Measurements from ENCODE around the gene KDM2A. TPM values are rescaled to one million over a fixed set of nuclear protein-coding genes. Genes with fewer than 3 reads are reported as not detected.
A peak's percentile ranks its signal among the peaks of the same experiment; 100 is the strongest.

KDM2A gene
- total RNA-seq, 2 donors from 2014 or later = 96.8 to 105 TPM

GRCh38 chr11:67288452-67289225 is 169.6 kb downstream of the KDM2A start:
- Mint-ChIP-seq H3K4me3 (peak overlapping the region; percentile 85), H3K36me3 (ENCODE audit: low read depth) (peaks cover 91% of the 10 kb centered on the region), H3K4me1 (peaks cover 23% of the 10 kb centered on the region), H3K27me3 (no peaks in the 10 kb centered on the region), H3K27ac (peak overlapping the region; percentile 98), H3K9me3 (no peaks in the 10 kb centered on the region)
- ATAC-seq (replicated peaks) = peak; percentile 77

DNA sequence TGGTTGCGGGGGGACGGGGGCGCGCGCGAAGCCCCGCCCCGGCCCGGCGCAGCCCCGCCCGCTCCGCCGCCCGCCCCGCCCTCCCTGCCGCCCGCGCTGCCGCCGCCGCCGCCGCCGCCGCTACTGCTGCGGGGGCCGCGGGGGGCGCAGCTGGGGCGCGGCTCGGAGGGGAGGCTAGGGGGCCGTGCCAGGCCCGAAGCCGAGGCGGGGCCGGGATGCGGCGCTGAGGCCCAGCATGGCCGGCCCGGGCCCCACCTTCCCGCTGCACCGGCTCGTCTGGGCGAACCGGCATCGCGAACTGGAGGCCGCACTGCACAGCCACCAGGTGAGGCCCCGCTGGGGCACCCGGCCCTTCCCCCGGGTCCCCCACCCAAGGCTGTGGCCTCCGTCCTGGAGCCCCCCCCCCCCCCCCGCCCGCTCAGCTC is 170.2 kb downstream of the KDM2A start, which contains the start of gene ANKRD13D:
ANKRD13D (plus strand) TSS at position 78 of the 425 bp plus-strand sequence; CDS start at position 236, 158 bp downstream.
- Mint-ChIP-seq H3K9me3 (no peaks in the 10 kb centered on the region), H3K4me1 (peaks cover 23% of the 10 kb centered on the region), H3K27me3 (no peaks in the 10 kb centered on the region), H3K4me3 (peak within 1 kb of the TSS; percentile 86), H3K27ac (peak within 1 kb of the TSS; percentile 98), H3K36me3 (ENCODE audit: low read depth) (peaks cover 91% of the 10 kb centered on the region)
- no peak for ATAC-seq (replicated peaks)

- Mint-ChIP-seq H3K9me3 (no peaks in the 10 kb centered on the region), H3K27ac (peak overlapping the region; percentile 93), H3K27me3 (no peaks in the 10 kb centered on the region), H3K36me3 (ENCODE audit: low read depth) (peaks cover 91% of the 10 kb centered on the region), H3K4me1 (peaks cover 23% of the 10 kb centered on the region), H3K4me3 (peak overlapping the region; percentile 86)
- ATAC-seq (replicated peaks) = peak; percentile 1
Measured at GRCh38 chr11:67289651-67290479, 170.8 kb downstream of the KDM2A start.

DNA sequence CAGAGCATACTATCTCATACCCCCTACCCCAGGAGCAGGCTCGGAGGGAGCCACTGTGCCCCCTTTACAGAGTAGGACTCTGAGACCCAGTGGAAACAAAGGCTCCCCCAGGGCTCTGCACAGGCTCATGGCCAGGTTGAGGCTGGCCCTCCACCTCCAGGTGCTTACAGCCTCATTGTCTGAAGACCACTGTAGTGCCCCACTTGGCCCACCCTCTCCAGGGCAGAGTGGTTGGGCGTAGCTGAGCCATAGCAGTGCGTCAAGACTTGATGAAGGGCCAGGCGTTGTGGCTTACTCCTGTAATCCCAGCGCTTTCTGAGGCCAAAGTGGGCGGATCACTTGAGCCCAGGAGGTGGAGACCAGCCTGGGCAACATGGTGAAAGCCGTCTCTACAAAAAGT is 171.7 kb downstream of the KDM2A start:
- no peaks in the 10 kb centered on the region for H3K27me3 Mint-ChIP-seq
- no peak overlapping the region for H3K27ac Mint-ChIP-seq
- peaks cover 91% of the 10 kb centered on the region for H3K36me3 Mint-ChIP-seq (ENCODE audit: low read depth)
- H3K4me1 Mint-ChIP-seq = peaks cover 23% of the 10 kb centered on the region
- no peak for ATAC-seq (replicated peaks)
- H3K9me3 Mint-ChIP-seq = no peaks in the 10 kb centered on the region
- H3K4me3 Mint-ChIP-seq = peak overlapping the region; percentile 86

DNA sequence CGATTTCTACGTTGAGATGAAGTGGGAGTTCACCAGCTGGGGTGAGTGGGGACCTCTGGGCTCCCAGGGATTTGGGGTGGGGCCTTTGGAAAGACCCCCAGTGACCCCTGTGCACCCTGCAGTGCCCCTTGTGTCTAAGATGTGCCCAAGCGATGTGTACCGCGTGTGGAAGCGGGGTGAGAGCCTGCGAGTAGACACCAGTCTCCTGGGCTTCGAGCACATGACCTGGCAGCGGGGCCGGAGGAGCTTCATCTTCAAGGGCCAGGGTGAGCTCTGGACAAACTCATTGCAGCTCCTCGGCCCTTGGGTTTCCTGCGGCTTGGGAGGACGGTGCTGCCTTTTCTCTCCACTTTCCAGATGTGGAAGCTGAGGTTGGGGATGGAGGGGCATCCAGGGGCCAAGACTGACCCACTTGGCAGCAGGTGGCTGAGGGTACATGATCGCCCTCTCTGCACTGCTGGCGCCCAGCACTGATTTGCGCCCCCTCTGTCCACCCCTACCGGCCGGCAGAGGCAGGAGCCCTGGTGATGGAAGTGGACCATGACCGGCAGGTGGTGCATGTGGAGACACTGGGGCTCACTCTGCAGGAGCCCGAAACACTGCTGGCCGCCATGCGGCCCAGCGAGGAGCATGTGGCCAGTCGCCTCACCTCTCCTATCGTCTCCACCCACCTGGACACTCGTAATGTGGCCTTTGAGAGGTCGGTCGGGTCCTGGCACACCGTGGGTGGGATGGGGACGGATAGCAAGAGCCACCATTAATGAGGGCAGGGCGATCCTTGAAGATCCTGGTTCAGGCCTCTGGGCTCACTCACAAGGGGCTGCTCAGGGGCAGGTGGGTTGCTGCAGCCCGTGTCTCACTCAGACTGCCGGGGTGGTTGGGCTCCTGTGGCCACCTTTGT is 172.7 kb downstream of the KDM2A start:
- Mint-ChIP-seq H3K27ac (peak overlapping the region; percentile 86), H3K4me1 (peaks cover 25% of the 10 kb centered on the region), H3K27me3 (no peaks in the 10 kb centered on the region), H3K4me3 (peak overlapping the region; percentile 86), H3K9me3 (no peaks in the 10 kb centered on the region), H3K36me3 (ENCODE audit: low read depth) (peaks cover 92% of the 10 kb centered on the region)
- no peak for ATAC-seq (replicated peaks)

DNA sequence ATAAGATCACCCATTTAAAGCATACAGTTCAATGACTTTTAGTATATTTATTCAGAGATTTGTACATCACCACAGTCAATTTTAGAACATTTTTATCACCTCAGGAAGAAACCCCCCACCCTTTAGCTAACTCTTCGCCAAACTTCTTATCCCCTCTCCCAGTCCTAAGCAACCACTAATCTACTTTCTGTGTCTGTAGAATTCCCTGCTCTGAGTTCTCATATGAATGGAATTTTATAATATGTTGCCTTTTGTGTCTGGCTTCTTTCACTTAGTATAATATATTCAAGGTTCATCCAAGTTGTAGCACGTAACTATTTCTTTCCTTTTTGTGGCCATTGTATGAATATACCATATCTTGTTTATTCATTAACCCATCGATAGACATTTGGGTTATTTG is 173.6 kb downstream of the KDM2A start:
- peaks cover 20% of the 10 kb centered on the region for H3K4me1 Mint-ChIP-seq
- peak overlapping the region; percentile 75 for H3K4me3 Mint-ChIP-seq
- H3K36me3 Mint-ChIP-seq (ENCODE audit: low read depth) = peaks cover 92% of the 10 kb centered on the region
- H3K27me3 Mint-ChIP-seq = no peaks in the 10 kb centered on the region
- H3K27ac Mint-ChIP-seq = peak overlapping the region; percentile 86
- ATAC-seq (replicated peaks) = no peak
- H3K9me3 Mint-ChIP-seq = peaks cover 4% of the 10 kb centered on the region

DNA sequence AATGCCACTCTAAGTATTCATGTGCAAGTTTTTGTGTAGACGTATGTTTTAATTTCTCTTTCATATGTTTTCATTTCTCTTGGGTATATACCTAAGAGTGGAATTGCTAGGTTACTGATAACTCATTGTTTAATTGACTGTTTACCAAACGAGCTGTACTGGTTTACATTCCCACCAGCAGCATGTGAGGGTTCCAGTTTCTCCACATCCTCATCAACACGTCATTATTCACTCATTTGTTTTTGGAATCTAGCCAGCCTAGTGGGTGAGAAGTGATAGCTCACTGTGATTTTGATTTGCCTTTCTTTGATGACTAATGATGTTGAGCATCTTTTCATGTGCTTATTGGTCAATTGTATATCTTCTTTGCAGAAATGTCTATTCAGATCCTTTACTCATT is 174.0 kb downstream of the KDM2A start:
- Mint-ChIP-seq H3K36me3 (ENCODE audit: low read depth) (peaks cover 92% of the 10 kb centered on the region), H3K27ac (peak overlapping the region; percentile 86)
- ATAC-seq (replicated peaks) = peak; percentile 23

GRCh38 chr11:67295846-67296245 is 176.8 kb downstream of the KDM2A start:
- H3K9me3 Mint-ChIP-seq = peaks cover 4% of the 10 kb centered on the region
- ATAC-seq (replicated peaks) = no peak
- no peaks in the 10 kb centered on the region for H3K27me3 Mint-ChIP-seq
- H3K36me3 Mint-ChIP-seq (ENCODE audit: low read depth) = peaks cover 93% of the 10 kb centered on the region
- H3K4me1 Mint-ChIP-seq = peaks cover 22% of the 10 kb centered on the region
- no peak overlapping the region for H3K4me3 Mint-ChIP-seq
- no peak overlapping the region for H3K27ac Mint-ChIP-seq

More for the DNA sequence above, 174.0 kb downstream of the KDM2A start:
- no peaks in the 10 kb centered on the region for H3K27me3 Mint-ChIP-seq
- H3K4me1 Mint-ChIP-seq = peaks cover 16% of the 10 kb centered on the region
- peak overlapping the region; percentile 75 for H3K4me3 Mint-ChIP-seq
- H3K9me3 Mint-ChIP-seq = peaks cover 4% of the 10 kb centered on the region

GRCh38 chr11:67298786-67299185 is 179.7 kb downstream of the KDM2A start:
- peaks cover 4% of the 10 kb centered on the region for H3K9me3 Mint-ChIP-seq
- H3K27me3 Mint-ChIP-seq = no peaks in the 10 kb centered on the region
- peak overlapping the region; percentile 71 for H3K27ac Mint-ChIP-seq
- no peak for ATAC-seq (replicated peaks)
- H3K4me3 Mint-ChIP-seq = no peak overlapping the region
- peaks cover 65% of the 10 kb centered on the region for H3K36me3 Mint-ChIP-seq (ENCODE audit: low read depth)
- H3K4me1 Mint-ChIP-seq = peaks cover 11% of the 10 kb centered on the region

- no peak overlapping the region for H3K27ac Mint-ChIP-seq
Measured at GRCh38 chr11:67299471-67300191, 180.6 kb downstream of the KDM2A start.

GRCh38 chr11:67300256-67300755 is 181.2 kb downstream of the KDM2A start:
- H3K9me3 Mint-ChIP-seq = peaks cover 4% of the 10 kb centered on the region
- peaks cover 50% of the 10 kb centered on the region for H3K36me3 Mint-ChIP-seq (ENCODE audit: low read depth)
- H3K27ac Mint-ChIP-seq = no peak overlapping the region
- ATAC-seq (replicated peaks) = no peak
- H3K4me1 Mint-ChIP-seq = peaks cover 11% of the 10 kb centered on the region
- H3K27me3 Mint-ChIP-seq = no peaks in the 10 kb centered on the region
- no peak overlapping the region for H3K4me3 Mint-ChIP-seq

More at GRCh38 chr11:67299471-67300191, 180.6 kb downstream of the KDM2A start:
- Mint-ChIP-seq H3K27me3 (no peaks in the 10 kb centered on the region), H3K4me1 (peaks cover 11% of the 10 kb centered on the region), H3K9me3 (peaks cover 4% of the 10 kb centered on the region), H3K36me3 (ENCODE audit: low read depth) (peaks cover 57% of the 10 kb centered on the region), H3K4me3 (no peak overlapping the region)
- ATAC-seq (replicated peaks) = no peak

DNA sequence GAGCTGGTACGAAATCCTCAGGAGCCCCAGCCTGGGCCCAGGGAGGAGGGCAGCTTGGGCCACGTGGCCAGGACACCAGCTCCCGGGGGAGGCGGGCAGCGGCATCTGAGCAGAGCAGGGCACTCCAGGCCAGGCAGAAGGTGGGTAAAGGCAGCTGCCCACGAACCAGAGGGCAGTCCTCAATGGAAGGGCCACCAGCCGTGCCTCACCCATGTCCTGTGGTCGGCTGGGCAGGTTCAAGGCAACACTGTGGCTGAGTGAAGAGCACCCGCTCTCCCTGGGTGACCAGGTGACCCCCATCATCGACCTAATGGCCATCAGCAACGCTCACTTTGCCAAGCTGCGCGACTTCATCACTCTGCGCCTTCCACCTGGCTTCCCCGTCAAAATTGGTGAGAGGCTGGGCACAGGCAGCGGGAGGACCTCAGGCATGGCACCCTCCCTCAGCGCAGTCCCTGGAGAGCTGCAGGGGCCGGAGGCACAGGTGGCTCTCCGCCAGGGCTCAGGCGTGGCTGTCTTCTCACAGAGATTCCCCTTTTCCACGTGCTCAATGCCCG is 181.8 kb downstream of the KDM2A start:
- H3K9me3 Mint-ChIP-seq = peaks cover 4% of the 10 kb centered on the region
- H3K27me3 Mint-ChIP-seq = no peaks in the 10 kb centered on the region
- H3K4me1 Mint-ChIP-seq = peaks cover 11% of the 10 kb centered on the region
- no peak for ATAC-seq (replicated peaks)
- no peak overlapping the region for H3K27ac Mint-ChIP-seq
- no peak overlapping the region for H3K4me3 Mint-ChIP-seq
- peaks cover 45% of the 10 kb centered on the region for H3K36me3 Mint-ChIP-seq (ENCODE audit: low read depth)

GRCh38 chr11:67301313-67301921 is 182.4 kb downstream of the KDM2A start:
- Mint-ChIP-seq H3K36me3 (ENCODE audit: low read depth) (peaks cover 39% of the 10 kb centered on the region), H3K4me1 (peaks cover 11% of the 10 kb centered on the region), H3K4me3 (no peak overlapping the region), H3K27ac (no peak overlapping the region), H3K27me3 (no peaks in the 10 kb centered on the region), H3K9me3 (peaks cover 4% of the 10 kb centered on the region)
- ATAC-seq (replicated peaks) = no peak
